ENCODE results near the gene INAFM2. TPM values are rescaled to one million over a fixed set of nuclear protein-coding genes. Genes with fewer than 3 reads are reported as not detected.

INAFM2 gene
- polyA plus RNA-seq, 4 donors = 13.1 to 22.2 (median 18.3) TPM

DNA sequence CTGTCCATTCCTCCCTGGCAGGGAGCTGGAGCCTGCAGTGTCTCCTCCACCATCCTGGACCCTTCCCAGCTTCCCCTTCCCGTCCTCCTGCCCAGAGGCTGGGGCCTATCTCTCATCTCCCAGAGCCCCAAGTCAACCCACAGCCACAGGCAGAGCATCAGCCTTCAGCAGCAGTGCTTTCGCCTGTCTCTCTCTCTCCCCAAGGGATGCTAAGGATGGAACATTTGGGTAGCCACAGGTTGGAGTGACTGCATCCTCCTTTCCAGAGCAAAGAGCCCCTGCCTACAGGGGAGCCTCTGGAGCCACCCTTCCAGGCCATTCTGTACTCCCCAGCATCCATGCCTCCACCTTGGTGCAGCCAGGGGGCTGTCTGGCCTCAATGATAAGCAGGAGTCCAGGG is 19.9 kb upstream of the INAFM2 start:
- DNase-seq (ENCODE audit: low read depth in 4 of 4, low spot score in 3 of 4) = no peak

DNA sequence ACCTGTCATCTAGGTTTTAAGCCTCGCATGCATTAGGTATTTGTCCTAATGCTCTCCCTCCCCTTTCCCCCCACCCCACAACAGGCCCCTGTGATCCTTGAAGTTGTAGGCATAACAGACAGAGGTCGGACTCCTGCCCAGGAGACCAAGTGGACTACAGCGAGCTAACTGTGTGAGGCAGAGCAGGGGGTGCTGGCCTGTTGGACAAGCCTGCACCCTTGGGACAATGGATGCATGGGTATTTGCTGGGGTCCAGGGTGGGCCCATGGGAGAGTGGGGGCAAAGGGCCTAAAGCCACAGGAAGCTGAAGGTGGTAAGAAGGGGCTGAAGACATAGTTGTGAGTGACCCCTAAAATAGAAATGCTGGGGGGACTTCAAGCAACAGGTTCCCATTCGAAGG is 18.2 kb upstream of the INAFM2 start:
- no peak for DNase-seq (ENCODE audit: low read depth in 4 of 4, low spot score in 3 of 4)

DNA sequence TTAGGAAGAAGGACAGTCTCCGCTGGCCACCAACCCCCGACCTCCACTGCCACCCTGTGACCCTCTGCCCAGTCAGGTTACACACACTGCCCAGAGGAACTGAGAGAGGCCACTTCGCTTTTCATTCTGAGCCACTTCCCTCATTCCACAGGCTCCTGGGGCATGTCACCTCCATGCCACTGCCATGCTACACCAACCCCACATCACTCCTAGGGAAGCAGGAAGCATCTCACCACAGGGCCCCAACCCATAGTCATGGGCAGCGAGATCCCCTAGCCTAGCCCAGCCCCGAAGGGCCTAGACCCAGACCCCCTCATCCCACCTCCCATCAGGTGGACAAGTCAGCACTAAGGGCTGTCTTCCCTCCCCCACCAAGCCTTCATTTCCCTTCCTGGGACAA is 17.1 kb upstream of the INAFM2 start:
- no peak for DNase-seq (ENCODE audit: low read depth in 4 of 4, low spot score in 3 of 4)

DNA sequence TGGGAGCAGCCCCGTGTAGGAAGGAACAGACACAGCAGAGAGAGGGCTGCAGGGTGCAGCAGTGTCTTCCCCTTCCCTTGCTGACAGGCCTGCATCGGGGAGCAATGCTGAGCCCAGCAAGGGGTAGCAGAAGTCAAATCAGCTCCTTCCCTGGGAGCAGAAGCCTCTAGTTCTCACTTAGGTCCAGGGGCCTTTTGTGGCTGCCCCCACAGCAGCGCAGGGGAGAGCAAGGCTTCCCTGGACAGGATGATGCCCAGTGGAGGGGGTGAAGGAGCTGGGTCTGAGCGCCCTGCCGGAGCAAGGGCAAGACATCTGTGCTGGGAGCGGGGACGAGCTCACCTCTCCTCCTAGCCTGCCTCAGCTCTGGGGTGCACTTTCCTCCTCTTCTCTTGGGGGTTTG is 16.6 kb upstream of the INAFM2 start:
- DNase-seq (ENCODE audit: low read depth in 4 of 4, low spot score in 3 of 4) = no peak

DNA sequence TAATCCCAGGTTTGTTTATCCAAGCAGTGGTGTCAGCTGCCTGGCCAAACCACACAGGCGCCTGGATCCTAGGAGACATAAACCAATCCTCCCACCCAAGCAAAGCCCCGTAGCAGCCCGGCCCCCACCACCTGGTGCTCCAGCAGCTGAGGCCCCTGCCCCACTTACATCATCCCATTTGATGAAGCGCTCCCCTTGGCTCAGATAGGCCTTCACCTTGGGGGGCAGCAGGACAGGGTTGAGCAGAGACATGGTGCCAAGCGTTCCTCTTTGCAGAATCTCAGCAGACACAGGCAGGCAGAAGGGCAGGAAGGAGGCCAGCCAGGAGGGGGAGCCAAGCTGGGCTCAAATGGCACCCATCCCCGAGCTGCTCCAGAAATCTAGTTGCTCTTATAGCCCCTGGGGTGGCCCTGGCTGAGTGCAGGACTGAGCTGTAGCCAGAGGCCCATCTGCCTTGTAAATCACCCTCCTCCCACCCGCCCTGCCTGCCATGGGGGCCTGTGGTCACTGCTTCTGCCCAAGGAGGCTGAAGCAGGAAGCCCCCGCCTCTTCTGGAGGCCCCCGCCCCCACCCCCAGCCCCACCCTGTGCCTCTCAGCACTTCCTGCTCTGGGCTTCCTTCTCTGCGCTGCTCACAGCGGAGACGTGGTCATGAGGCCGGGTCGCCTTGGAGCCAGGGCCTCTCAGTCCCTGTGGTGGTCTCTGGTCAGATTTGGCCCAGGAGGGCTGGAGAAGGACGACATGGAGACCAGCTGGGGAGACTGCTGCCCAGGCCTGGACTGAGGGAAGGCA is 15.9 kb upstream of the INAFM2 start, which contains the start of gene PLCB2:
PLCB2 (minus strand) TSS at position 515 of the 791 bp plus-strand sequence; CDS start at position 252, 263 bp downstream.
- DNase-seq (ENCODE audit: low read depth in 4 of 4, low spot score in 3 of 4) = no peak

DNA sequence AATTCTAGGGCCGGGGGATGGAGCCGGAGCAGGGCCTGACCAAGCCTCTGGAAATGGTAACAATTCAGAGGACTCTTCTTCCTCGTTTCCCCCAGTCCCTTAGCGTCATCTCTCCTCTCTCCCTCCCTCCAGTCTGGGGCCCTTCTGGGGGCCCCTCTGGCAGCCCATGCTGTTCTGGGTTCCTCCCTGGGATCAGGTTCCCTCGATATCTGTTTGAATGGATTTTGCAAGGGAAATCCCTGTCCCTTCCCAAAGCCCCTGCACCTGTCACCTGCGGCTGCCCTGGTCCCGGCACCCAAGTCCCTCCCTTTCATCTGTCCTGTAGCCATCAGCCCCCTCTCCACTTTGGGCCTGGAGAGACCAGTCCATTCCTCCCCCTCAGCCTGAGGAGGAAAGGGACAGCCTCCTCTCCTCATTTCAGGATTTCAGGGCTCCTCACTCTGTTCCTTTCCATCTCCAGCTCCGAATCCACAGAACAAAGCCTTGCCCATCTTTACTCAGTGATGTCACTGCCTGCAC is 14.1 kb upstream of the INAFM2 start:
- no peak for DNase-seq (ENCODE audit: low read depth in 4 of 4, low spot score in 3 of 4)

DNA sequence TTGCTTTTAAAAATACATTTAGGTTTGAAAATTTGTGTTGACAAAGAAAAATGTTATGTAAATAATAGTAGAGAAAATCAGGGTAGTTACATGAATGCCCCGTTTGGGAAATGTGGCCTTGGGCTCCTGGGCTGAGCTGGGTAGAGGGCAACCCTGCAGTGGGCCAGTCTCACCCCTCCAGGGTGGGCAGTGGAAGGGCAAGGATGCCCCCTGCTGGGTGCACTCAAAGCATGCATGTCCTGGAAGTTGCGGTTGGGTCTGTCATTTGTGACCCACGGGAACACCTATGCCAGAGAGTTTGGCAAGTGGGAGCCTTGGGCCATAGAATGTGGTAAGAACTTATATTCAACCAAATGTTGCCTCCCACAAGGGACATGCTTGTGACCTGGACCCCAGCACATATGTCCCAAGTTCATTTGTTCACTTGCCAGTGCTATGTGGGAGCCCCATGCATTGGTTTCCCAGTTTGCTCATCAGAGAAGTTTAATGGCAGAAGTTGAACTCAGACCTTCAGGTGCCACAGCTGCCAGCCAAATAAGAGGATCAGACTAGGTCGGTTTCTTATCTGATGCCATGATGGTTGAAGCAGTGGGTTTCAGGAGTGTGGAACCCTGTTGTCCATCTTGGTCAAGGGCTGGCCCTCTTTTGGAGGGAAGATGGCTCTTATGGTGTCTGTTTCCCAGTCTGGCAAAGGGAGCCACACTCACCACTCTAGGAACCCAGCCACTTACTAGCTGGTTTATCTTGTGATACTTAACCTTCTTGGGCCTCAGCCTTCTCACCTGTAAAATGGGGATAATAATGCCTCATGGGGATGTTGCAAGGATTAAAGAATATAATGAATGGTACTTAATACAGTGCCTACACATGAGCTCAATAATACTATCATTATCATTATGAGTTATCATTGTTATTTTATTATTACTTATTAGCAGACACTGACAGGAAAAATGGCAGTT is 13.2 kb upstream of the INAFM2 start:
- no peak for DNase-seq (ENCODE audit: low read depth in 4 of 4, low spot score in 3 of 4)

DNA sequence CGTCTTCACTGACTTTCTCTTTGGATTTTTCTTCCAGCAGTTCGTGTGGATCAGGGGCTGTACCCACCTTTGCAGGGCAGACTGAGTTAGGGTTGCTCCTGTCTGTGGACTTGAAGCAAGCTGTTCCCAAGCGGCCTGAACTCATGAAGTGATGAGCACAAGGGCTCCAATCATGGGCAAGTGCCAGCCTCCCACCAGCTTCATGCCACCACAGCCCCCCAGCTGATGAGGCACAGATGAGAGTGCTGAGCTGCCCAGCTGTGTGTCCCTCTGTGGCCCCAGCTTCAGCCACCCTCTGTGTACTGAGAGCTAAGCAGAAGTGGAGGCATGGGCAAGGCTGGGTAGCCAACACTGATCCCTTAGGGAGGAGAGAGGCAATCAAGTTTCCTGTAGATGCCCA is 12.5 kb upstream of the INAFM2 start:
- no peak for DNase-seq (ENCODE audit: low read depth in 4 of 4, low spot score in 3 of 4)

DNA sequence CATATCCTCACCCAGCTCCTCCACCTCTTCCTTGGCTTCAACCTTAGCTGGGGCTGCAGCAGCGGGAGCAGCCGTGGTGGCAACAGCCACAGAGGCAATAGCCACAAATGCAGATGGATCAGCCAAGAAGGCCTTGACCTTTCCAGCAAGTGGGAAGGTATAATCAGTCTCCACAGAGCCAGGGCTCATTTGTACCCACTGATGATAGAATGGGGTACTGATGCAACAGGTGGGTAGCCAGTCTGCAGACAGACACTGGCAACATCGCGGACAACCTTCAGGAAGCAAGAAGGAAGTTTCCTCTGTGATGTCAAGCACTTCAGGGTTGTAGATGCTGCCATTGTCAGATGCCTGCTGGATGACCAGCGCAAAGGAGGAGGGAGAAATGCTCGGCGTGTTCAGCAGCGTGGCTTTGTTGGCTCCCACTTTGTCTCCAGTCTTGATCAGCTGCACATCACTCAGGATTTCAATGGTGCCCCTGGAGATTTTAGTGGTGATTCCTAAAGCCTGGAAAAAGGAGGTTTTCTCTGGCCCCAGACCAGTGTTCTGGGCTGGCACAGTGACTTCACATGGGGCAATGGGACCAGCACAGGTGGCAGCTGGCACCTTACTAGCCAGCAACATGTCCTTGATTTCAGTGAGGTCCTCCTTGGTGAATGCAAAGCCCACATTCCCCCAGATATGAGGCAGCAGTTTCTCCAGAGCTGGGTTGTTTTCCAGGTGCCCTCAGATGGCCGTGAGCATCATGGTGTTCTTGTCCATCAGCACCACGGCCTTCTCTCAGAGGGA is 10.9 kb upstream of the INAFM2 start:
- DNase-seq (ENCODE audit: low read depth in 4 of 4, low spot score in 3 of 4) = no peak

DNA sequence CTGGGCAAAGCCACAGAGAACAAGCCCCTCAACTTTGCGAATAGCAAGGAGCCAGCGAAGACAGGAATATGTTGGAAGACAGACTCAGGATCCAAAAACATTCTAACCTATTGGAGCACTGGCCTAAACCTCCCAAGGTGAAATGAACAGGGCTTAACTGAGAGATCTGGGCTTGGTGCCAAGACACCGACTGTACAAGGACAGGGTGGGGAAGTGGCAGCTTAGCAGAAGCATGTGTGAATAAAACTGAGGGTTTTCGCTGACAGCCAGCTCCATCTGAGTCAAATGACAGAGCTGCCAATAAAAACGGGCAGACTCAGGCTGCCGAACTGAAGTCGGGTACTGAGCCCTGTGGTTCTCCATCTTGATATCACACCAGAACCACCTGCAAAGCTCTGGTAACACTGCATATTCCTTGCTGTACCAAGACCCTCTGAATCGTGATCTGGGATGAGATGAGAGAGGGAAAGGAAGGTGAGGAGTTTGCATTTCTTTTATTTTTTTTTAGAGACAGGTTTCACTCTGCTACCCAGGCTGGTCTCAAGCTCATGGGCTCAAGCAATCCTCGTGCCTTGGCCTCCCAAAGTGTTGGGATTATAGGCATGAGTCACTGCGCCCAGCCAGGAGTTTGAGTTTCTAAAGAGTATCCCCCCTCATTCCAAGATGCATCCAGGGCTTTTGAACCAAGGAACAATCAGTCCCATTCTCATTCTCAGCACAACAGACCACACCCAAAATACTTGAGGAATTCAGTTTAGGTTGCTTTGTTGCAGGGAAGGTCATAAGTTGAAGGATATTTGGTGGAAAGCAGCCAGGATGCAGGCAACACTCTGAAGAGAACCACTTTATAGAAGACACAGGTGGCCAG is 9.7 kb upstream of the INAFM2 start:
- no peak for DNase-seq (ENCODE audit: low read depth in 4 of 4, low spot score in 3 of 4)

DNA sequence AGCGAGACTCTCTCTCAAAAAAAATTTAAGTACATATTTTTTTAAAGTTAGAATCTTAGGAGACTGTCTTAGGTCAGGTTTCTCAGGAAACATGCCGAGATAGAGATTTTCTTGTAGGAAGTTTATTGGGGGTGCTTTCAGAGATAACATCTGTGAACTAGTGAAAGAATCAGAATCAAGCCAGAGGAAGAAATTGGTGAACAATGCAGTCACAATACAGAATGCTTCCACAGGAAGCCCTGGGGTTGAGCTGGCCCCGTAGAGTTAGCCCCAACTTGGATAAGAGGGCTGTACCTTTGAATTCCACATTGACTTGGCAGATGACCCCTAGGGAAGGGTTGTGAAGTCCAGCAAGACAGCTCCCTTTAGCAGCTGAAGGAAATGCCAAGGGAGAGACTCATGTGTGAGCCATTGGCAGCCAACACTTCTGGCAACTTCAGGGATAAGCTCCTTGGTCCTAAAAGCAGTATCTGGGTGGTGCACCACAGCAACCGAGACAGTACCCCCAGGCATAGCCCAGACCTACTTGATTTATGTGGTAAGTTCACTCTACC is 8.7 kb upstream of the INAFM2 start:
- DNase-seq (ENCODE audit: low read depth in 4 of 4, low spot score in 3 of 4) = no peak

DNA sequence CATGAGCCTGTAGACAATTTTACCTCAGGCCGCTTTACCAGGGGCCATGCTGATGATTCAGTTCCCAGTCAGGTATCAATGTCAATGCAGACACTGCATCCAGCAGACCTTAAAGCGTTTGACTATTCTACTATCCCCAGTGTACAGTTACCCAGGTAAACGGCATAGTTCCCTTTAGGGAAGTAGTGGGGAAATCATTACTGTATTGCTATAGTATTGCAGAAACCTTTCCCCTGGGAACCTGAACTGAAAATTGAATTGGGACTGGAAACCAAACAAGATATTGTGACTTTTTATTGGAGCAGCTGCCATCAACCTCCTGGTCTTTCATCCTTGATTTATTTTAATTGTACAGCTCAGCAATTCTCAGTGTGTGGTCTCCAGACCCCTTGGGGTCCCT is 6.6 kb upstream of the INAFM2 start:
- DNase-seq (ENCODE audit: low read depth in 4 of 4, low spot score in 3 of 4) = no peak

DNA sequence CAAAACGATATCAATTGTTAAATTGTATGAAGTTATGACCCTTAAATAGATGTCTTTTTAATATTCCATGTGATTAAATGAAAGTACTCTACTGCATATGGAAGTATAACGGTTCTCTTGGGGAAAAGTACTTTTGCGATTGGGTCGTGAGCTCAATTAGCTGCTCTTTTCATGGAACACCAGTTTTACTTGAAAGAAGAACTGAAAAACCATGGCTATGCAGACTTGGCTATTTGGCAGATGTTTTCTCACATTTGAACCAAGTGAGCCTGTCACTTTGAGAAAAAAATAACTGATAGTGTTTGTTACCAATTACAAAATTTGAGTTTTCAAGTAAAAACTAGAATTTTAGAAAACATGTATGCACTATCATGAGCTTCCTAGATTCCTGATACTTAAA is 5.9 kb upstream of the INAFM2 start:
- DNase-seq (ENCODE audit: low read depth in 4 of 4, low spot score in 3 of 4) = no peak

DNA sequence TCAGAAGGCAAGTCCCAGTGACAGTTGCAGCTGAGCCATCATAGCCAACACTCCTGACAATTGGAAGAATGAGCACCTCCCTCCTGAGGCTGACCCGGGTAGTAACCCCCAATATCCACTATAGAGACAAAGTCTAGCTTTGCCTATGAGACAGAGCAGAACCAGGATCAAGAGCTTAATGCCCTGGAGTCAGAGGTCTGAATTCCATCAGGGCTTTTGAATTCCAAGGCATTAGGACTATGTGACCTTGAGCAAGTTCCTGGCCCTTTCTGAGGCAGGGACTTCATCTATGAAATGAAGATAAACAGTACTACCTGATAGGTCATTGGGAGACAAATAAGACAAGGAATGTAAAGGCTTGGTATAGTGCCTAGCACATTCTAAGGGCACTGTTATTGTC is 3.1 kb upstream of the INAFM2 start:
- no peak for DNase-seq (ENCODE audit: low read depth in 4 of 4, low spot score in 3 of 4)

DNA sequence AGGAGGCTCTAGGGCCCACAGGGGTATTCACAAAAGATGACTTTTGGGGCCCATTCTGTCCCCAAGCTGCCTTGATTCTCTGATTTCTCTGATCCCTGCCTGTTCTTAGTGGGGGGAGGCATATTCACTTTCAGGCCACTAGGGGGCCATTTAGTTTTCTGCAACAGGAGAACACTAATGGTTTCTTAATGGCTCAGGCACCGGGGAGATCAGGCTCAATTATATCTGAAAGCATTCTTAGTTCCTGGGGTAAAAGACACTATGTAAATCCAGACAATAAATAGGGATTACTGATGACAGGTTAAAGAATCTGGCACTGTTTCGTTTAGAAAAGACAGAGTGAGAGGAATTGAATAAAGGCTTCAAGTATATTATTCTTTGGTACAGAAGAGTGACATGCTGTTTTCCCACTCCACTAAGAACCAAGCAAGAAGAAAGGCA is 2.5 kb upstream of the INAFM2 start:
- DNase-seq (ENCODE audit: low read depth in 4 of 4, low spot score in 3 of 4) = no peak

DNA sequence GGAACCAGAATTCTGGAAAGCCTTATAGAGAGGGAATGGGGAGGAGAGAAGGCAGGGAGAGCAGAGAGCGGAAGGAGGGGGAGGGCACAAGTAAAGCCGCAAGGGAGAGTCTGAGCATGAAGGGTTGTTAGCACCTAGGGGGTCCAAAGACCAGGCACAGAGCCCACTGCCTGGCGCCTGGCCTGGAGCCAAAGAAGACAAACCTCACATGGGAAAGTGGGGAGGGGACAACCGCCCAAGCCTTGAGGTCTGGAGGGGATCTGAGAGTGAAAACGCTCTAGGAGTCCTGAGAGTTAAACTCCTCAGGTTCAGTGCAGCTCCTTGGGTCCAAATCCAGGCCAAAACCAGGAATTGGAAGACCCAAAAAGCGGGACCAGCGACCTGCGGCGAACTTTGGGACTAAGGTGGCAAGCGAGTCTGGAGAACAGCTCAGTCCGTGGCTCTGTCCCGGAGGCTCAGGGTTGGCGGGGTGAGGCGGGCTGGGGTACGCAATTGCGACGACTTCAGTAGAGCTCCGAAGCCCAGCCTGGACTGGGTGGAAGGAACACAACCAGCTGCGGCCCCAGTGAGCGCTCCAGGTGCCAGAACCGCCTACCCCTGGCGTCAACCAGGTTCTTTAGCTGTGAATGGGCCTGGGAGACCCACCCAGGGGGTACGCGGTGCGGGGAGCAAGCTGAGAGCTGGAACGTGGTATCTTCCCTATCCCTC is 807 bp upstream of the INAFM2 start:
- no peak for DNase-seq (ENCODE audit: low read depth in 4 of 4, low spot score in 3 of 4)

DNA sequence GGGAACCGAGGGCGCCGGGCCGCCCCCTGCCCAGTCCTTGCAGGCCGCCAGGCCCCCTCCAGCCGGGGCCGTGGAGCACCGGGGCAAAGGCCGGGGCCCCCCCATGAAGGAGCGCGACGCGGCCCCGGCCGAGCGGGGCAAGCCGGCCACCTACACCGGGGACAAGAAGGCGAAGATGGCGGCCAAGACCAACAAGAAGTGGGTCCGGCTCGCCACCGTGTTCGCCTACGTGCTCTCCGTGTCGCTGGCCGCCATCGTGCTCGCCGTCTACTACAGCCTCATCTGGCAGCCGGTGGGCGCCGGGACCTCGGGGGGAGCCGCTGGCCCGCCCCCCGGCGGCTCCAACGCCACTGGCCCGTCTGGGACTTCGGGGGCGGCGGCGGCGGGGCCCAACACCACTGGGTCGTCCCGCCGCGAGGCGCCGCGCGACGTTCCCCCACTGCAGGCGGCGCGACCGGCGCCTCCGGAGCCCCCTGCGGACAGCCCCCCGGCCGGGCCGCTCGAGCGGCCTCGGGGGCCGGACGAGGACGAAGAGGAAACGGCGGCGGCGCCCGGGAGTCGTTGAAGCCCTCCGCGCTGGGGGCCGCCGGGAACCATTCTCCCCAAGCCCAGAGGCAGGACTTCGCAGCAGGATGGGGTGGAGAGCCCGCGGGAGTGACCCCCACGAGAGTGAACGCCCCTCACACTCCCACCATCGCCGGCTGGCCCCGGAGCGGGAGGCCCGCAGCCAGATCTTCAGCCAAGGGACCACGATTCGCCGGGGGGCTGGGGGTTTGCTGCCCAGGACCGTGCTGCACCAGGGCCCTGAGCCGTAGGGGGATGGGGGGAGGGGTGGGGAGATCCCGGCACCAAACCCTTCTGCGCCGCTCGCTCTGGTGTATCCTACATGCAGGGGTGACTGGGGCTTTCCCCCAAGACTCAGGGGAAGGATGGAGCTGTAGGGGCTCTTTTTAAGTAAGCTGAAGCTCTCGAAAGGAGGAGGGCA is 753 bp downstream of the INAFM2 start:
- no peak for DNase-seq (ENCODE audit: low read depth in 4 of 4, low spot score in 3 of 4)

DNA sequence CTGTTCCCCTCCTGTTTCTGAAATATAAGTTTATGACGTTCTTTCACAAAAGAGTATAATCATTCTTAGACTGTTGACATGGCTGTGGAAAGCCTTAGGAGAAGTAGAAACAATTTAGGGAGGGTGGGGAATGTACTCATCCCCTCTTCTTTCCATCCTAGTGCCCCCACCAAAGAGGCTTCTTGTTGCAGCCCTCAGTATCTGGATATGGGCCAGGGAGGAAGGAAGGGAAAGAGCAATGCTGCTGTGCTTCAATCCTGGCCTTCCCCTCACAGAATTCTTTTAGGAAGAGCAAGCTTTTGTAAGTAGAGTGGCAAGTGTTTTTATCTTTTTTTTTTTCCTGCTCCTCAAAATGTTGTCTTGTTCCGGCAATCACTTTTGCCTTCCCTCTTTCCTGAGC is 1.7 kb downstream of the INAFM2 start:
- no peak for DNase-seq (ENCODE audit: low read depth in 4 of 4, low spot score in 3 of 4)

Data from left renal pelvis (tissue), 4 donors.